ENCODE data around the gene RCN1. TPM values are rescaled to one million over a fixed set of nuclear protein-coding genes. Genes with fewer than 3 reads are reported as not detected.

Gene RCN1
- total and polyA plus RNA-seq, 9 of the 15 experiments (the other 6 are each of a cell fraction or from before 2014, with no cell fraction given), result 2.1 to 8.7 (median 7.2) TPM

DNA sequence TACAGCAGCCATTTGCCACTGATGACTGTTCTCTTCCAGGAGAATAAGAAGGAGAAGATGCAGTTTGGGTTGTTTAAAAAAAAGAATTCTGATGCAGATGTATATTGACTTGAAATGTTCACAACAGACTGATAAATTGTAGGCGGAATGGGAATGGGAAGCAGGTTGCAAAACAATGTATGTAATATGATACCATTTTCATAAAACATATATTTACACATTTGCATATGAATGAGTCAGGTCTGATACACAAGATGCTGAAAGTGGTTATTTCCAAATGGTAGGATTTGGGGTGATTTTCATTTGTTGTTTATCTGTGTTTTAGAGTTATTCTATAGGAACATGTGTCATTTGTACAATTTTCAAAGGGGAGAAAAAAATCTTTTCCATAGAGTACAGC, 9.0 kb upstream of the RCN1 start (continued):
- TF ChIP-seq, protein P1, sequence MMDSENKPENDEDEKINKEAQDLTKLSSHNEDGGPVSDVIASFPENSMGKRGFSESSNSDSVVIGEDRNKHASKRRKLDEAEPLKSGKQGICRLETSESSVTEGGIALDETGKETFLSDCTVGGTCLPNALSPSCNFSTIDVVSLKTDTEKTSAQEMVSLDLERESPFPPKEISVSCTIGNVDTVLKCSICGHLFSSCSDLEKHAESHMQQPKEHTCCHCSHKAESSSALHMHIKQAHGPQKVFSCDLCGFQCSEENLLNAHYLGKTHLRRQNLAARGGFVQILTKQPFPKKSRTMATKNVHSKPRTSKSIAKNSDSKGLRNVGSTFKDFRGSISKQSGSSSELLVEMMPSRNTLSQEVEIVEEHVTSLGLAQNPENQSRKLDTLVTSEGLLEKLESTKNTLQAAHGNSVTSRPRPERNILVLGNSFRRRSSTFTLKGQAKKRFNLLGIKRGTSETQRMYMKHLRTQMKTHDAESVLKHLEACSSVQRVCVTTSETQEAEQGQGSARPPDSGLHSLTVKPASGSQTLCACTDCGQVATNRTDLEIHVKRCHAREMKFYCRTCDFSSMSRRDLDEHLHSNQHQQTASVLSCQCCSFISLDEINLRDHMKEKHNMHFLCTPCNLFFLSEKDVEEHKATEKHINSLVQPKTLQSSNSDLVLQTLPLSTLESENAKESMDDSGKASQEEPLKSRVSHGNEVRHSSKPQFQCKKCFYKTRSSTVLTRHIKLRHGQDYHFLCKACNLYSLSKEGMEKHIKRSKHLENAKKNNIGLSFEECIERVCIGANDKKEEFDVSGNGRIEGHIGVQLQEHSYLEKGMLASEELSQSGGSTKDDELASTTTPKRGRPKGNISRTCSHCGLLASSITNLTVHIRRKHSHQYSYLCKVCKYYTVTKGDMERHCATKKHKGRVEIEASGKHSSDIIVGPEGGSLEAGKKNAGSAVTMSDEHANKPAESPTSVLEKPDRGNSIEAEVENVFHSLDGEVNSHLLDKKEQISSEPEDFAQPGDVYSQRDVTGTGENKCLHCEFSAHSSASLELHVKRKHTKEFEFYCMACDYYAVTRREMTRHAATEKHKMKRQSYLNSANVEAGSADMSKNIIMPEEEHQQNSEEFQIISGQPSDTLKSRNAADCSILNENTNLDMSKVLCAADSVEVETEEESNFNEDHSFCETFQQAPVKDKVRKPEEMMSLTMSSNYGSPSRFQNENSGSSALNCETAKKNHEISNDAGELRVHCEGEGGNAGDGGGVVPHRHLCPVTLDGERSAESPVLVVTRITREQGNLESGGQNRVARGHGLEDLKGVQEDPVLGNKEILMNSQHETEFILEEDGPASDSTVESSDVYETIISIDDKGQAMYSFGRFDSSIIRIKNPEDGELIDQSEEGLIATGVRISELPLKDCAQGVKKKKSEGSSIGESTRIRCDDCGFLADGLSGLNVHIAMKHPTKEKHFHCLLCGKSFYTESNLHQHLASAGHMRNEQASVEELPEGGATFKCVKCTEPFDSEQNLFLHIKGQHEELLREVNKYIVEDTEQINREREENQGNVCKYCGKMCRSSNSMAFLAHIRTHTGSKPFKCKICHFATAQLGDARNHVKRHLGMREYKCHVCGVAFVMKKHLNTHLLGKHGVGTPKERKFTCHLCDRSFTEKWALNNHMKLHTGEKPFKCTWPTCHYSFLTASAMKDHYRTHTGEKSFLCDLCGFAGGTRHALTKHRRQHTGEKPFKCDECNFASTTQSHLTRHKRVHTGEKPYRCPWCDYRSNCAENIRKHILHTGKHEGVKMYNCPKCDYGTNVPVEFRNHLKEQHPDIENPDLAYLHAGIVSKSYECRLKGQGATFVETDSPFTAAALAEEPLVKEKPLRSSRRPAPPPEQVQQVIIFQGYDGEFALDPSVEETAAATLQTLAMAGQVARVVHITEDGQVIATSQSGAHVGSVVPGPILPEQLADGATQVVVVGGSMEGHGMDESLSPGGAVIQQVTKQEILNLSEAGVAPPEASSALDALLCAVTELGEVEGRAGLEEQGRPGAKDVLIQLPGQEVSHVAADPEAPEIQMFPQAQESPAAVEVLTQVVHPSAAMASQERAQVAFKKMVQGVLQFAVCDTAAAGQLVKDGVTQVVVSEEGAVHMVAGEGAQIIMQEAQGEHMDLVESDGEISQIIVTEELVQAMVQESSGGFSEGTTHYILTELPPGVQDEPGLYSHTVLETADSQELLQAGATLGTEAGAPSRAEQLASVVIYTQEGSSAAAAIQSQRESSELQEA (IDR thresholded peaks at IDR 0.05; ENCODE audit: low read depth), result no peak
- TF ChIP-seq ZNF561 (CRISPR knock-in tag; conservative IDR thresholded peaks at IDR 0.05), result no peak
